ENCODE results near the gene ADAMTSL5.

GRCh38 chr19:1518471-1518870 is 5.7 kb upstream of the ADAMTSL5 start:
- TF ChIP-seq CTCF (IDR thresholded peaks at IDR 0.05 in 8 of 11, conservative IDR thresholded peaks at IDR 0.05 in 3 of 11) (no peak), POLR2A (IDR thresholded peaks at IDR 0.05) (no peak)

Measured in spleen (tissue), 7 donors.